Smooth muscle cell of the brain vasculature (primary cell): ENCODE measurements around the gene LRBA.
A peak's percentile ranks its signal among the peaks of the same experiment; 100 is the strongest.

Experiments
- DNase-seq: peaks from one replicate; pipeline ENCODE4 v3.0.0-alpha.2; 2012; ENCODE audit warnings: low read depth, low spot score

LRBA gene

DNA sequence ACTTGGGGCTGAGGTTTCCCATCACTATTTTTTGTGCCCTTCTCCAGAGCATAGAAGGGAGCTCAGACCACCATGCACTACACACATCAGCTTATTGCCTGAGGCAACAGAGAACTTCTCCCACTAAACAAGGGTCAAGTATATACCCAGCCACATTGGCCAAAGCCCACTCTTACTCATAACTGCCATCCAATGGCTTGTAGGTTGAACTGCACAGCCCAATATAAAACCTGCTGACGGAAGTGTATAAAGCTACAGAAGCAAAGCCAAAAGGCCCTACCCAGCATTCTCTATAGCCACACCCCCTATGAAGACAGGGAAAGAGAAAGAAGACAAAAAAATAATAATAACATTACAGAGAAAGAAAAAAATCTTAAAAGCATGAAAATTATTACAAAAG lies 139.7 kb downstream of the LRBA start:
- DNase-seq = no peak

DNA sequence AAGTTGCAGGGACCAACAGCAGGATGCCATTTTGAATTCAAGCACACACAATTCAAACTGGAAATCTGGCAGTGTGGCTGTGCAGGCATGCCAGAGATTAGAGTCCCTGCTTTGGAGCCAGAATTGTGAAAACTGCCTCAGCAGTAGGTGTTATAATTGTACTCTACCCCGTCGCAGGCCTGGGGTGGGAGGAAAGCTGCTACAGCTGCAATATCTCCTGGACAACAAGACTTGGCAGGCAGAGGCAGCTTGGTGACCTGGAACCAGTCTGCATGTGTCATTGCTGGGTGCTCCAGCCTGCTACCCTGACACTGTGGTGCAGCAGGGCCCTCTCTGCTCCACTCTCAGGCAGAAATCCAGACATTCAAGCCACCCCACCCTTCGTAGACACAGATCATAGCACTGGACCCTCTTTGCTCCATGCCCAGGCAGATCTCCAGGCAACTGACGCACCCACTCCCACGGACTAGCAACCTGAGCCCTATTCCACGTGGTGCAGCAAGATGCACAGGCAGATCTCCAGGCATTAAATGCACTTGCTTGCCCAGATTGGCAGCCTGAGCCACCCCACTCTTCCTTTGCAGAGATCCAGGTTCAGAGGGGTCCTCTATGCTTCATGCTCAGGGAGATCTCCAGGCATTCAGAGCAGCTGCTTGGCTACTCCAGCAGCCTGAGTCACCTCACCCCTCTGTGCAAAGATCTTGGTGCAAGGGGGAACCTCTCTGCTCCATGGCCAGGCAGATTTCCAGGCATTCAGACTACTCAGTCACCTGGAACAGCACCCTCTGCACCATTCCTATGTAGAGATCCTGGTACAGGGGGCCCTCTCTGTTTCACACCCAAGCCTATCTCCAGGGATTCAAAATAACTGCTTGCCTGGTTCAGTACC lies 140.5 kb downstream of the LRBA start:
- DNase-seq = no peak

DNA sequence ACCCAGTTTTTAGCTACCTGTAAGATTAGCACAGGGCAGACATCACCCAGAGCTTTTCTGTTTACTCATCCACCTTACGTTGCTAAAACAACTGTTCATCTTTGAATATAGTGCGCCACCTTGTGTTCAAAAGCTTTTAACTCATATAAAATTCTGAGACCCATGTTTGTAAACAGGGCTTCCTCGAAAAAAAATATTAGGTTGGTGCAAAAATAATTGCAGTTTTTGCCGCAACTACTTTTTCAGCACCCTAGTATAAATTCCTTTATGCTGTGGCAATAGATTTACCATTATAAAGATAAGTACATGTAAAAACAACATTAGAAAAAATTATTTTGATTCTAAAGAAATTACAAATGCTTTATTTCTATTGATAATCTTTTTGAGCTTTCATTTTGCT lies 147.9 kb downstream of the LRBA start:
- DNase-seq = peak; percentile 59

DNA sequence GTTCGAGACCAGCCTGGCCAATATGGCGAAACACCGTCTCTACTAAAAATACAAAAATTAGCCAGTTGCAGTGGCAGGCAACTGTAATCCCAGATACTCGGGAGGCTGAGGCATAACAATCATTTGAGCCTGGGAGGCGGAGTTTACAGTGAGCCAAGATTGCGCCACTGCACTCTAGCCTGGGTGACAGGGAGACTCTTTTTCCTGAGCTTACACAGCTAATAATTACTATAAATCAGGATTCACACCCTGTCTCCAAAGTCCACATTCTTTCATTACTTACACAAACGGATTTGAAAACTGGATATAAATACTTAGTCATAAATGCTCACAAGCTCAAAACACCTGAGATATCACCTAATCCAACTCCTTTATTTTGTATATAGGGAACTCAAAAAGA lies 151.6 kb downstream of the LRBA start:
- DNase-seq = no peak

DNA sequence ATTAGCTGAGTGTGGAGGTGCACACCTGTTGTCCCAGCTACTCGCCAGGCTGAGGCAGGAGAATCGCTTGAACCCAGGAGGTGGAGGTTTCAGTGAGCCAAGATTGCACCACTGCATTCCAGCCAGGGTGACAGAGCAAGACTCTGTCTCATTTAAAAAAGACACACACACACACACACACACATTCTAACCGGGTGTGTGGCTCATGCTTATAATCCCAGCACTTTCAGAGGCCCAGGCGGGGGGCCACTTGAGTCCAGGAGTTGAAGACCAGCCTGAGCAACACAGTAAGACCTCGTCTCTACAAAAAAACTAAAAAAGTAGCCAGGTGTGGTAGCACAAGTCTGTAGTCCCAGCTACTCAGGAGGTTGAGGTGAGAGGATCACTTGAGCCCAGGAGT lies 152.3 kb downstream of the LRBA start:
- no peak for DNase-seq

DNA sequence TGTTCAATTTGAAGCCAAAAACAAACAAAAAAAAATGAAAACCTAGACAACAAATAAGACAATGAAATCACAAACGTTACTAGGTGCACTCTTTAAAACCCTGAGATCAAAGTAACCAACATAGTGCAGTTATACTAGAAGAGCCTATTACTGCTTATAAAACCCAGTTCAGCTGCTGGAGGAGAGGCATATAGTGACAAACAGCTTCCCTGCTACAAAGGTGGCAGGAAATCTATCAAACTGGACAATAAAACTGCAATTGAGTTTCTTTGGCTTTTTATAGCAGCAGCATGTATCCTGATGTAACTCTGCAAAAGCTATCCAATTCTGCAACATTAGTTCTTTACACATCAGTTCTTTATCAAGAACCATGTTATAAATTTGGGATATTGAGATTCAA lies 155.6 kb downstream of the LRBA start:
- DNase-seq = no peak

DNA sequence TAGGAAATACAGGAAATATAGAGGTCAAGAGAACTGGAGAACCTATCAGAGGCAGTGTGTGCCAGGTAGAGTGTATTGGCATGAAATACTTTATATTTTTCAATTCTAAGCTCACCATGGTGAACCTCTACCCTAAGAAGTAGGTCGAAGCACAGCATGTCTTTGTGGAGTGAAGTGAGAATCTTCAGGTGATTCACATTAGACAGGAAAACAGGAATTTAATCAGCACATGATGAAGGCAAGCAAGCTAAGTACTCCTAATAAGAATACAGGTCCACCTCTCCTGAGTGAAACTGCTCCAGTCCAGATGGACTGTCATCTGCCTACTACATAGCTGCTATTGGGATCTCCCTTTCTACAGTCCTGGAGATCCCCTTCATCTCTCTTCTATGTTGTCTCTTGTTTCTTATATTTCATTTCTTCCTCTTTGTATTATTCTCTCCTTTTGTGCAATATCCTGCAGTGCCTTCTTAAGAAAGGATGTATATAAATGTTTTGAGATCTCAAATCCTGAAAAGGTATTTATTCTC lies 159.0 kb downstream of the LRBA start:
- no peak for DNase-seq

DNA sequence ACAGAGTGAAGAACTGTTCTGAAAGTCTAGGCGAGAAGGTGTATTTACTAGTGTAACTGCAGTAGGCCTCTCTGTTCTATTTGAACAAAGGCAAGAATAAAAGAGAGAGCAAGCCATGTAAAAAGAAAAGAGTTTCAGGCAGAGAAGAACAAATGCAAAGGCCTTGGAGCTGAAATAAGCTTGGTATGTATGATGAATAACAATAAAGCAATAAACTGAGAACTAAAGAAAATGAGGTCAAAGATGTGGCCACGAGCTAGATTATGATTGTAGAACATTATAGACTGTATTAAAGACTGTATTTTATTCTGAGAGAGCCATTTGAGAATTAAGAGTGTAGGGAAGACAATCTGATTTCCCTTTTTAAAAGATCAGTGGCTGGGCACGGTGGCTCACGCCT lies 160.5 kb downstream of the LRBA start:
- DNase-seq = no peak

DNA sequence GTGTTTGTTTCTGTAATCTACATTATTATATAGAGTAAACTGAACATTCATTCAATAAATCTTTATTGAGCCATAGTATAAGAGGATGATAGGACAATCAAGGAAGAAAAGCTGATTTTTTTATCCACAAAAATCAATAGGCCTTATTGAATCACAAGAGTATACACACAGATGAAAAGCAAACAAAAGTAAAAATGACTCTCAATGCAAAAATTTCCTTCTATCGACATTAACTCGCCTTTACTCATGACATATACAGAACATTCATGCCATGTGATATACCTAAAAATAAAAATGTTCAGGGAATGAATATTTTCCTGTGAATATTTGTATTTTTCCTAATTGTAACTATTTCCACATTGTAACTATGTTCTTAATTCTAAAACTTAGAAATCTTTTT lies 161.2 kb downstream of the LRBA start:
- DNase-seq = no peak

DNA sequence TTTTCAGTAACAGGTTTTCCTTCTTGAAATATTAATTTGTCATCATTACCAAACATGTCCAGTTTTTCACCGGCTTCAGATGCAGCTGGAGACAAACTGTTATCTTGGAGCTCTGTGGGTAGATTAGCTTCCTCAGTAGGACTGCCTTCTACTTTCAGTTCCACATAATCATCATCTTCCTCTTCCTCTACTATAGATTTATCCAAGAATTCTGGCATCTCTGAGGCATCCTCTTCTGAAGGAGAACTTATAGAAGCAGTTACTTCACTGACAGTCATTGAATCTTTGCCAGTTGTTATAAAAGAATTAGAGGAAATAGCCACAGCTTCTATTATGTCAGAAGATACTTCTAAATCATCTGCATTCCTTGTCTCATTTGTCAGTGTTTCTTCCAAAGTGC lies 162.9 kb downstream of the LRBA start:
- DNase-seq = no peak

DNA sequence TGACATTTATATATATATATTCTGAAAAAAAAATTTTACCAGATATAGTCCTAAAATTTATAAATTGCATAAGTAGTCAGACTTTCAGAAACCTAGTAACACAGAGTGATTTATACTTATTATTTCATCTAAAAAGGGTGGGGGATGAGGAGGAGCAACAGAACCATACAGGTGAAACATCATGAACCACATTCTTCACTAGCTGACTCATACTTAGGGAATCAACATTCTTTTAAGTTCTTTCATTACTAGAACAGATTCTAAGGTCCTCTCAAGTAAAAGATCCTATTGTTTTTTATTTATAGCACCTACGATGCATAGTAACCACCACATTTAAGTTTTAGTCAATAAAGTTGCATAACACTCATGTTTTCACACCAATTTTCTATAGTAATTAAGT lies 166.1 kb downstream of the LRBA start:
- no peak for DNase-seq

DNA sequence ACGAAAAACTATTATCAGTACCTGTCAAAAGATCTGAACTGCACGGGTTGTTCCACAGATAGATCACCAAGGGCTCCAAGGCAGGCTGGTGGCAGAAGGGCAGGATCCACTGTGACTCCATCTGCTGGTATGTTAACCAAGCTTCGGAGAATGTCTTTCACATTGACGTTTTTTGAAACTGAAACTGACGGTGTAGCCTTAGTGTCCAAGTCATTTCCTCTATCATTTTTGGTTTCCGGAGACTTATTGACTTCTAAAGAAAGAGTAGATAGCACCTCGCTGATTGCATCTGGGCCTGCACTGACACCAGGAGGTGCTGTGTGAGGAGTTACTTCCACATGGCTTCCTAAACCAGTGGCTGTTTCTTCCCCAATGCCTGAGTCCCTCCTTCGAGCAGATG lies 186.9 kb downstream of the LRBA start:
- DNase-seq = no peak

DNA sequence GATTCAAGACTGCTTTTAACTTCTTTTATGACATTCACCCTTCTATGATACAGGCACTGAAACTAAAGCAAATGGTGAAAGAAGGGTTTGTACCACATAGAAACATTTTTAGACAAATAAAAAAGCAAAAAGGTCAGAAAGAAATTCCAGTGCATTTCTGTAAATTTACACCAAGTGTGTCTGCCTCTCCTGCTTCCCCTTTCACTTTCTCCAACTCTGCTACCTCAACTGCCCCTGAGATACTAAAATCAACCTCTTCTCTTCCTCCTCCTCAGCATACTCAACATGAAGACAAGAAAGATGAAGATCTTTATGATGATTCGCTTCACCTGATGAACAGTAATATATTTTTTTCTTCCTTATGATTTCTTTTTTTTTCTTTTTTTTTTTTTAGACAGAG lies 187.9 kb downstream of the LRBA start:
- no peak for DNase-seq

DNA sequence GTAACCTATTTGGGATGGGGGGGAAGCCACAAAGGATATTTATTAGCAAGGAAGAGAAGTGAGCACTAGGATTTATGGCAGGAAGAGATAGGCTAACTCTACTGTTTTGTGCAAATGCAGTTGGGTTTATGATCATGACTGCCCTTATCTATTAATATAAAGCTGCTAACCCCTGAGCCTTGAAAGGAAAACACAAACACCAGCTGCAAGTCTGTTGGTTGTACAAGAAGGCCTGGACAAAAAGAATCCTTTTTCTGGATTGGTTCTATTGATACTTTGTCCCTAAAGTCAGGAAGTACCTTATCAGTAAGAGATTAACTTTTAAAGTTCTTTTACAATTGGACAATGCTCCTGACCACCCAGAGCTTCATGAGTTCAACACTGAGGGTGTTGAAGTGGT lies 188.8 kb downstream of the LRBA start:
- DNase-seq = no peak

DNA sequence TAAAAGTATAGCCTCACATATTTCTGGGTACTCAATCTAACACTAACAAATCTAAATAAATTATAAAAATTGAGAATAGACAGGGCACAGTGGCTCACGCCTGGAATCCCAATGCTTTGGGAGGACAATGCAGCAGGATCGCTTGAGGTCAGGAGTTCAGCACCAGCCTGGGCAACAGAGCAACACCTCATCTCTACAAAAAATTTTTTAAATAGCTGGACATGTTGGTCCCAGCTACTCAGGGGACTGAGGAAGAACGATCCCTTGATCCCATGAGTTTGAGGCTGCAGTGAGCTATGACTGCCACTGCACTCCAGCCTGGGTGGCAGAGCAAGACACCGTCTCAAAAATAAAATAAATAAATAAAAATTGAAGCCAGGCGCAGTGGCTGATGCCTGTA lies 192.7 kb downstream of the LRBA start:
- no peak for DNase-seq

DNA sequence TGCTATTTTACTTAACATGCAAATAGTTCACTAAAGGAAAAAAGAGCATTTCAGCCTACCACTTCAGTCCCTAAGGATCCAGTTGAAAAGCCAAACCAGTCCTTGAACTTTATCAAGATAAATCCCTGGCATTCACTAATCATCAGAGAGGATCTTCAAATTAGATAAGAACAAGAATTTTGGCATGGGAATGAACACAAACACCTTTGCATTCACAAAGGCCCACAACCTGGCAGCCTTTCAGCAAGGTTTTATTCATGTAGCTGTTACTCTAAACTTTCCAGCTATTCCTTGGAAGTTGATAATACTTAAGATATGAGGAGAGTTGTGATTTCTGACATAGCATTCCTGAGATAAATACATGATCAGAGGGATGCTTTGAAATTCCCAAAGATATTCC lies 193.4 kb downstream of the LRBA start:
- DNase-seq = no peak

DNA sequence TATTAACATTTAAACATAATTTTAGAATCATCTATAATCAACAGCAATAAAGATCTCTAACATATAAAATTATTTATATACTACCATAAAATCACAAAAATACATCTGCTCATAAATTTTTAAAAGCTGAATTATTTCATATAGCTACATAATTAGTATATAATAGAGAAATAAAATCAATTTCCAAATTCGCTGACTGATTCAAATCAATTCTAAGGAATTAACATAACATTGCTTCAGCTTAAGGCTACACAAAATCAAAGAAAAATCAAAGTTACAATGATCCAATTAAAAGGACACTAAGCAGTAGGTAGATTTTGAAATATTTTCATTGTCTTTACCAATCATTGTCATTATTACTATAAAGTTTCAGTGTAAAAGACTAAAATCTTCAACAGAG lies 194.7 kb downstream of the LRBA start:
- DNase-seq = no peak

DNA sequence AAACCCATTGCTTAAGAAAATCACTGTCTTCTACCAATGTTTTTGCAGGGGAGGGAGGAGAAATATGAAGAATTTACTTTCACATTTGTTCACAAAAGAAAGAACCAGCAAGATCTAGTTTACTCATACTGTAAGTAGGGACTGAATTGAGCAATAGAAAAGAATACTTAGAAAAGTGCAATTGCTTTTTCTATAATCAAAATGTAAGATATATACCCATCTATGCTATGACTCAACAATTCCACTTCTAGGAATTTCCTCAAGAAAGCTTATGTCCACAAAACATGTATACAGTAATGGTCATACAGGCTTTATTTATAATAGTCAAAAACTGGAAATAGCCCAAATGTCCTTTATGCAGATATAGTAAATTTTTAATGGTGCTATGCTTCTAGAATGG lies 196.4 kb downstream of the LRBA start:
- peak; percentile 6 for DNase-seq

DNA sequence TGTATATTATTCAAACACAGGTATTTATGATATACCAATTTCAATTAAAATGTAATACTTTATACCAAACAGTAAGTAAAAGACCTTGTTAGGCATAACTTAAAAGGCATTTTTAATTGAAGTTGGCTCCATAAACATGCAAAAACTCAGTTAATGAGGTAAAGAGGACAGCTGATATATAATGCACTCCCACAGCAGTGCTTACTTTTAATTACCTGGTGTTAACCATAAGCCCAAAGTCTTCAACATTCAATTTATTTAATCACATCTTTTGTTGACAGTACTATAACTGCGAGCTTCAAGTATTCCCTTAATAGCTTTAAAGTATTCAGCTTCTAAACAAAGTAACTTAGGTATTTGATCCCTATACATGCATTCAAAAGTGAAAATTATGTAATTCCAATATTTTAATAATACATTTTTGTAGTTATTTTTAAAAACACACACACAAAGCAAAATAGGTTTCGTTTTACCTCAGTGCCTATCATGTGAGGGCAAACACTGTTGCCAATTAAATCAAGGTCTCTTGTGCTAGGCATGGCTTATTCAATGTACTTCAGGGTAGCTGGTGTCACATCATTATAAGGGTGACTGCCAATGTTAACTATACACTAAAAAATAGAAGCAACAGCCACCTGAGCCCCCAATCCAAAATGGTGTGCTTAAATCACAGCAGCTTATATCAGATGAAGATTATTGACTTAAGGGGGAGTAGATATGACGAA lies 197.1 kb downstream of the LRBA start:
- no peak for DNase-seq

DNA sequence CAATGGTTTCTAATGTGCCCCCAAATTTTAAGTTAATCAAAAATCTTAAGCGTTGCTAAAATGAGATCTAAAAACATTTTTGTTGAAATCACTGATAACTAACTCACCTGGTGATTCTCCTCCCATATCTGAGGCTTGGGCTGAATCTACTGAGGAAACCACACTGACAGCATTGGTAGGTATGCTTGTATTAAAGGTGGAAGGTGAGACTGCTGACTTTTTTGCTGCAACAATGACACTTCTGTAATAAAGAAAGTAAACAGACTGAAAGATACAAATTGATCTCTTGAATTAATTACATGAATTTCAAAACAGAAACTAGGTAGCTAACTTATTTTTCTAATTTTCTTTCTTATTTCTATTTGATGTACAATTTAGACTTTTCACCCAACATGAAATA lies 198.1 kb downstream of the LRBA start:
- DNase-seq = no peak

DNA sequence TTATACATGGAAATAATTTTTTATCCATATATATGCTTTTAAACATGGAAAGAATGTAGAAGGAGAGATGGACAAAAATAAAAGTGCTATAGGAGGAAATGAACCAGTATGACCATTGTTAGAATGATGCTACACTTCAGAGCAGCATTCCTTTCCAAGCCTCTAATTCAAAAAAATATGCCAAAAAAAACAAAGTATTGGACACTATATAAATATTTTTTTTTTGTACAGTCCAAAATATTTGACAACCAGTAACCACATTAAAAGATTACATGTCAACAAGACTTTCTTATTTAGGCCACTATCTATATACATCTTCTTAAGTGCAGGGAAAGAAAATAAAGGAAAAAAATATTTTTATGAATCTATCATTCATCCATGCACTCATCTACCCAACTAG lies 198.6 kb downstream of the LRBA start:
- DNase-seq = peak; percentile 15

DNA sequence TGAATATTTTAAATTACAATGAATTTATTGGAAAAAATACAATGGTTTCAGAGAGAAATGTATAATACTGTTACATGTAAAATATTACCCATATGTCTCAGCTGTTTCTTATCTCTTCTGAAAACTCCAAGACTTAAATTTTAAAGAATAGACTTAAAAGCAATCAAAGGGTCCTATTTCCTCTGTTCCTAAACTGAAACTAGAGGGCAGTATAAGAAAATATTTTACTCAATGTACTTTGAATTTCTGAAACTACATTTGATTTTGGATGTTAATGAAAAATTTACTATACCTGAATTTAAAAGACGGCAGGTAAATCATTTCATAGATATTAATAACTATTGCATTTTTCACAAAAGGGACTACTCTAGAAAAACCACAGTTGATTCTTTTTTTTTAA lies 200.2 kb downstream of the LRBA start:
- DNase-seq = no peak
